ENCODE results near the gene MAEA.
"Not testable (repeated sequence)": the region's sequence is repeated elsewhere in the genome, so short reads cannot be mapped to it uniquely, and the experiment has no call there.

MAEA gene

GRCh38 chr4:1279253-1279652, 10.4 kb upstream of the MAEA start:
- no peak for DNase-seq (ENCODE audit: low spot score)

DNA sequence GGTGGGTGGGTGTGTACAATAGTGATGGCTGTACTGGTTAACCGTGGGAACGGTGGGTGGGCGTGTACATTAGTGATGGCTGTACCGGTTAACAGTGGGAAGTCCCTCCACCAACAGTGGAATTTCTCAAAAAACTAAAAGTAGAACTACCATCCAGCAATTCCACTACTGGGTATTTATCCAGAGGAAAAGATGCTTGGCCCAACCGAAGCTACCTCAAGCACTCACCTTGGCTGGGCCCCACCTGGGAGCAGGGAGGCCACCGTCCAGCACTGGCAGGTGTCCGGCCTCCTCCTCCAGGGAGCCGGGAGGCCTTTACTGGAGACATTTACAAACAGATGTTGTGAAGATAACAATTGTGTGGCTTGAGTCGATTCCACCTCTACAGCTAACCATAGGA, 6.0 kb upstream of the MAEA start:
- no peak for DNase-seq (ENCODE audit: low spot score)

DNA sequence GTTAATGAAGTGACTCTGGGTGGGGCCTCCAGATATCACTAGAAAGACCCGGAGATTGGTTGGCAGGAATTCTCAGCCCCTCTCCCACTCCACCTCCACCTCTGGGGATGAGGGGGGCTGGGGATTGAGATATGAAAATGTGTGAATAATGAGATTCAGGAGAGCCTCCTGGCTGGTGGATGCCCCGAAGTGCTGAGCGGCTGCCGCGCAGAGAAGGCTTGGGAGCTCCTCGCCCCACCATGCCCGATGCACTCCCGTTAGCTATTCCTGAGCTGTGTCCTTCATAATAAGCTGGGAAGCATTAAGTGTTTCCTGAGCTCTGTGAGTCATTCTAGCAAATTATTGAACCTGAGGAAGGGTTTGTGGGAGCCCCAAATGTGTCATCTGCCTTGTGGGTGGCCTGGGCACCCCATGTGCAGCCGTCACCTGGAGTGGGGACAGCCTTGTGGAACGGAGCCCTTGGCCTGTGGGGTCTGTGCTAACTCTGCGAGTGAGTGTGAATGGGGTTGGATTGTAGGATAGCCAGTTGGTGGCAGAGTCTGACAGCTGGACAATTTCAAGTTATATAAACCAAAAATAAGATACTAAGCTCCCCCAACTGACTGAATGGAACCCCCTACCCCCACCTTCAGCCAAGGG, 4.4 kb upstream of the MAEA start:
- DNase-seq (ENCODE audit: low spot score), result no peak

DNA sequence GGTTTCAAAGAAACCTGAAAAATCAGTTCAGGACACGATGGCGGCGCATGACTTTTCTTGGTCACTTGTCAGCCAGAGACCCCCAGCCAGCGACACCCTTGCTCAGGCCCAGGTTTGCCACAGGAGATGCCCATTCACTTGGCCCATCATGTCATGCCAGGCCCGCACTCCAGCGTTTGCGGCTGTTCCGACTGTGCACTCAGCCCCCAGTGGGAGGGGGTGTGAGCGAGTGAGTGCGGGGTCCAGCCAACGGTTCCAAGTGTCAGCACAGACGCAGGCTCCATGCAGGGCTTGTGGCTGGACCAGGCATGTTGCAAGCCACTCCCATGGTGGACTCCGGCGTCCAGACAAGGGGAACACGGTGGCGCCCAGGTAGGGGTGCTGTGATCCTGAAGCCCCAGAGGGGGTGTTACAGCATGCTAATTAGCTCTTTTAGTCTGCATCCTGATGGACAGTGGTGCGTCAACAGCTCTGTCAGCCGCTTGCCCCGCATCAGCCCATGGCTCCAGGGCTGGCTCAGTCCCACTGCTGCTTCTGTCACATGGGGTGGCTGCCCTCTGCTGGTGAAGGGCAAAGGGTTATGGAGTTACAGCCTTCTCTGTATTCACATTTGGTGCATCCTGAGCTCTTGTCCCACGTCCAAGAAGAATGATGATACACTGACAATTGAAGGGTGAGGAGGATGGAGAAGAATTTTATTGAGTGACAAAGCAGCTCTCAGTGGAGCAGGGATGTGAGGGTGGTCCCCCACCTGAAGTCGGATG, 3.7 kb upstream of the MAEA start:
- no peak for DNase-seq (ENCODE audit: low spot score)

DNA sequence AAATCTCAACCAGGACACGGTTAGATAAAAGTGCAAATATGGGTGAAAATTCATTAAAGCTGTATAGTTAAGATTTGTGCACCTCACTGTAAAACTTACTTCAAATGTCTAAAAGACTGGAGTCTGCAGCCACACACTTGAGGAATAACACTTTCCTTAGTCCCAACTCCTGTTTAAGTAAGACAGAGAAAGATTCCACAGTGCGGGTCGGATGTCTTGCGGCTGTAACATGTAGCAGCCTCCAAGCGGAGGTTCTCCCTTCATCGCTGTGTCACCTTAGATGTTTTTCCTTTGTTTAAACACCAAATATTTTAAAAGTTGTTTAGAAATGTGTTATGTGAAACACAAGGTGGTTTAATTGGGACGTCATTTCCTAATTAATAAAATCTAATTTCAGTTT, 905 bp upstream of the MAEA start:
- DNase-seq (ENCODE audit: low spot score), result no peak

DNA sequence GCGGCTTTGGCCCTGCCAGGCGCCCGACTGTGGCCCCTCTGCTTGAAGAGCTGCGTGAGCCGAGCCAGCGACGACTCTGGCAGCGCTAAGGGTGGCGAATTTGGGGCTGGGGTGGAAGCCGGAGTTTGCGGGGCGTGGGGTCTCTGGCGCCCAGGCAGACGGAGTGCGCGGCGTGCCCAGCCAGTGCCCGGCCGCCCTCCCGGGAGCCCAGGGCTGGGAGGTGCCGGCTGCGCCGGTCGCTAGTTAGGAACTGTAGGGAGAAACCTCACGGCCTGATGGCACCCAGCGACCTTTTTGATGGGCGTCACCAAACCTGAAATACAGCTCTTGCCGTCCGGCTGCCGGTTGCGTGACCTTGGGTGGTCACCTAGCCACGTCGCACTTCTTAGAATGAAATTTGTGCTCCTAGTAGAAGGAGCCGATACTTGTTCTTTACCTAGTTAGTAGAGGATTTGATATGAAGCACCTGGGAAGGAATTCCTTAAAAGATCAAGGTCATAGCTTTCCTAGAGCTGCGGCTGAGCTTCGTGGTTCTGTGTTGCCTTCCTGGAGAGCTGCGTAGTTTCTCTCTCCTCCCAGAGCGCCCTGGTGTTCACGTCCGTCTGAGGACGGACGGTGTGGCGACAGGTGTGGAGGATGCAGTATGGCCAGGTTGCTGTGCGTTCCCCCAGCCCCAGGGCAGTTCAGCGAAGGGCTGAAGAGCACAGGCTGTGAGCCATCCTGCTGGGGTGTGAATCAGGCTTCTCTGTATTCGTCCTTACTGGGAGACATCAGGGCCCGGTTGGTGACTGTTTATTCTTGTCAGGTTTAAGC, 680 bp downstream of the MAEA start:
- DNase-seq (ENCODE audit: low spot score), result peak; percentile 41

DNA sequence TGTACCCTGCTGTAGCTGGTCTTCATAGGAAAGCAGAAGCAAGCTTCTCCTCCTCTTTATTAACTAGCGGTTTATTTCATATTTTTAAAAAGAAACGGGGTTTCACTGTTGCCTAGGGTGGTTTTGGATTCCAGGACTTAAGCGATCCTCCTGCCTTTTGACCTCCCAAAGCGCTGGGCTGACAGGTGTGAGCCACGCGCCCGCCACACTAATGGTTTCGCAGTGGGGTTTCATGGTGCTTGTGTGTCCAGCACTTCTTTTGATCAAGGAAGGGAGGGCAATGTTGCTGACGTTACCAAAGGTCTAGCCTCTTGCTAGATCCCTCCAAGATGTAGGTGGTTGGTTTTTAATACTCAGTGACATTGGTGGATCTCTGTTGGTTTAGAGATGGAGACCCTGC, 1.4 kb downstream of the MAEA start:
- no peak for DNase-seq (ENCODE audit: low spot score)

- DNase-seq (ENCODE audit: low spot score), result no peak
These were observed 2.5 kb downstream of the MAEA start for GRCh38 chr4:1291996-1292702.

GRCh38 chr4:1292703-1293011, 3.0 kb downstream of the MAEA start:
- not testable (repeated sequence) for DNase-seq (ENCODE audit: low spot score)

GRCh38 chr4:1293531-1293941, 3.8 kb downstream of the MAEA start:
- DNase-seq (ENCODE audit: low spot score), result no peak

DNA sequence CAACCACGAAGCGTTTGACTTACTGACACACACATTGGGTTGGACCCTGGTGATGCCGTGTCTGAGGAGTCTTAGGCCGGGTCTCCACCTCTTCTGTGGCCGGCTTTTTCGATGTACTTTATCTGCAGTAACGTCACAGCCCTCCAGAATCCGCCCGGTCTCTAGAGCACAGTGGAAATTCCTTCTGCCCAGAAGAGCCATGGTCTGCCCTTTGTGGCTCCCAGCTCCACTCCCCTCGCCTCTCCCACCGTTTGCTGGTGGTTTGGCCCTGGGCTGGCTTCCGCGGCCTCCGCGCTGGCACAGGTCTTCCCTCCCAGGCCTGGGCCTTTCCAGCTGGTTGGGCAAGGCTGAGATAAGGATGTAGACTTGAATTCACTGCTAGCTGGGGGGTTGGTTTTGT, 4.3 kb downstream of the MAEA start:
- DNase-seq (ENCODE audit: low spot score), result peak; percentile 75

DNA sequence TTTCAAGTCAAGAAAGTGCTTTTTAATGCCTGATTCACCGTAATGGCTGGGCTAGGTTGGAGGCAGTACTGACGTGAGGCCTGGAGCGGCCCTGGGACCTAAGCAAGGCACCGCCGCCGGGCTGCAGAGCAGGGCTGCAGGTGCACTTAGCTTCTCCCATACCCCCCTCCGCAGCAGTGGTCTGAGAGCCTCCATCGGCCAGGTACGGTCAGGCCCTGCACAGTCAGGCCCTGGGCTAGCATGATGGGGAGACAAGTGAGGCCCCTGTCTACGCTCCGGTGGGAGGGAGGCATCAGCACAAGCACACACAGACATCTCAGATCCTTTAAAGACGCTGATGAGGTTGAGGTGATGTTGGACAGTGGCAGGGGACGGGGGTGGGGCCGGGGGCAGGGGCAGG, 4.7 kb downstream of the MAEA start:
- DNase-seq (ENCODE audit: low spot score), result no peak

- DNase-seq (ENCODE audit: low spot score), result no peak
These were observed 5.2 kb downstream of the MAEA start for GRCh38 chr4:1294891-1295290.

GRCh38 chr4:1295405-1296055, 5.8 kb downstream of the MAEA start:
- DNase-seq (ENCODE audit: low spot score), result no peak

DNA sequence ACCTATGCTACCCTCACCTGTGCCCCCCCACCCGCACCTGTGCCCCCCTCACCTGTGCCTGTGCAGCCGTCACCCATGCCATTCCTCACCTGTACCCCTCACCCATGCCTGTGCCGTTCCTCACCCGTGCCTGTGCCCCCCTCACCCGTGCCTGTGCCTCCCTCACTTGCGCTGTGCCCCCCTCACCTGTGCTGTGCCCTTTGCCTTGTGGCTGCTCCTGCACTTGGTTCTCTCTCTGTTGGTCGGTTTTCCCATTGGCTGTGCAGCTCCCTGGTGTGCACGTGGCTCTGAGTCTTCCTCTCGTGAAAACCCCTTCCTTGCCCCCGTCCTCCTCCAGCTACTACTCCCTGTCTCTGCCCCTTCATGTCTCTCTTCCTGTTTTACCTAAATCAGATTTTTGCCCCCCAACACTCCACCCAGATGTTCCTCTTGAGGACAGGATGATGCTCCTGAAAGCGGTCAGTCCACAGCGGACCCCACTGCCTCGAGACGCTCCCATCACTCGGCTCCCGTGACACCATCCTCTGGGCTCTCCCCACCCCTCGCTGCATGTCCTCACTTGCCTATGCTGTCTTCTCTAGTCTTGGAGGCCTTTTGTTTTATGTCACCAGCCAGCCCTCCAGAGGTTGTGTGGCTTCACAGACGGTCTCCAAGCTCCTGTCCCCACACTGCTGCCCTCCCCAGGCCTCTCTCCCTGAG, 6.8 kb downstream of the MAEA start:
- no peak for DNase-seq (ENCODE audit: low spot score)

GRCh38 chr4:1297023-1297395, 7.3 kb downstream of the MAEA start:
- DNase-seq (ENCODE audit: low spot score), result no peak

DNA sequence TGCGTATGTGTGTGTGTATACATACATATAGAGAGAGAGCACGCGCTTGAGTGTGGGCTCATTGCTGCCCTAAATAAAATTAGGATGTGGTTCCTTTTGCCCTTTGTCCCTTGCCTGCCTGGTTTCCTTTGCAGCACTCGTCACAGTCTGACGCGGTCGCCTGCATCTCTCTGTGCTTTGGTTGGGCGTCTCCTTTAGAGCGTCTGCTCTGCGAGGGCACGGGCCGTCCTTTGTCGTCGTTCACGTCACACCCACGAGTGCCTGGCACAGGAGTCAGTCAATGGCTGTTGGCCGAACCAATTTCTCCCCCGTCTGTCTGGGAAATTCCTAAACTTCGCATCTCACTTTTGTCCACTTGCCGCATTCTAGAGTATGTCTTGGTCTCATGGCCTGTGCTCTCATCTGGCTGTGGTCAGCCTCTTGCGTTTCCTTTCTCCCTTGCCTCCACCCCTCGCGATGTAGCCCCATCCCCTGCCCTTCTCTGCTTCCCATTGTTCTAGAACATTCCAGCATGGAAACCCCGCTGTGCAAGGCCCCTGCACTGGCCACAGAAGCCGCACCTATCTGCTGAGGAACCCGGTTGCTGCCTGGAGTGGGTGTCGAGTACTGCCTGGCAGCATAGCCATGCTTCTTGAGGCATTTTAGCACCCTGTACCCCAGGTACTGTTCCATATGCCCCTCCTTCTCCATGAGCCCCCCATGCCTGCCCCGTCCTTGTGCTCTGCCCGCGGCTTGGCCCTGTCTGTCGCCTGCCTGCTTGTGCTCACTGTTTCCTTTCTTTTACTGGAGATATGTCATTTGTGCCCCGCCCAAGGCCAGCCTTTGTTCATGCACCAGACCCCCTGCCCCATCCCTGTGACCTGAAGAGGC, 8.0 kb downstream of the MAEA start:
- DNase-seq (ENCODE audit: low spot score), result no peak

DNA sequence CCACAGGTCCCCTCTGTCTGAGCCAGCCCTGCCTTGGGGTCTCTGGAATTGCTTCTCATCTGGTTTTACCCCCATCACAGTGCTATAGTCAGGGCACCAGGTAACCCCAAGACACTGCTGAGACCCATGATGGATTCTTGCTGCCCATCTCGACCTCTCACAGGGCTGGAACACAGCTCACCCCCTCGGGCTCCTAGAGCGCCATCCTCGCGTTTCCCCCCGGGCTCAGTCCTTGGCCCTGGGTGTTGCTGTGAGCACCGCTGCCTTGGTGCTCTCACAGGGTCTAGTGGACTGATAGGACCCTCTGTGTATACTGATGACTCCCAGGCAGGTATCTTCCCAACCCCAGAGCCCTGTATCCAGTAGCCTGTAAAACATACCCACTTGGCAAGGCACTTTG, 8.8 kb downstream of the MAEA start:
- no peak for DNase-seq (ENCODE audit: low spot score)

DNA sequence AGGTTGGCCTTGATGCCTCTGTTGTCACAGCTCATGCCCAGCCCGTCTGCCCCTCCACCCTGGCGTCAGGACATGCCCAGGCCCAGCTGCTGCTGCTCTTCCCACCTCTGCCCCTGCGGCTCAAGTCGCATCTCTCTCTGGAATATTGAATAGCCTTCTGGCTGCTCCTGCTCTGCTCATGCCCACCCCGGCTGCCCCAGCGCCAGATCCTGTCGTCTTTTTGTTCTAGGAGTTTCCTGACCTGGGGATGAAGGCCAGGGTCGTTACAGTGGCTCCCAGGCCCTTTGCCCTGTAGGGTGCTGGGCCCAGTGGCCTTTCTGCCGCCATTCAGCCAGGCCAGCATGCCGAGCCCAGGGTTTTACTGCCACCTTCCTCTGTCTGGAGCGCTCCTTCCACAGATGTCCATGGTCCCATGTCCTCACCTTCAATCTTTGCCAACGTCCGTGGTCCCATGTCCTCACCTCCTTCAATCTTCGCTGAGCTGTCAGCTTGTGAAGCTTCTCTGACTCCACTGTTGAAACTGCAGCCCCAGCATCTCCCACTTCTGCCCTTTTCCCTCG, 9.7 kb downstream of the MAEA start:
- no peak for DNase-seq (ENCODE audit: low spot score)

Data from hematopoietic multipotent progenitor cell treated with erythropoietin and hydrocortisone succinate and interleukin-3 and kit ligand, for 15 days (in vitro differentiated cells).